Neural crest cell (in vitro differentiated cells): Measurements from ENCODE around the gene KCNIP1. TPM values are rescaled to one million over a fixed set of nuclear protein-coding genes. Genes with fewer than 3 reads are reported as not detected.

Experiments
- DNase-seq: peaks from one replicate; pipeline ENCODE4 v3.0.0; 2021; ENCODE audit warnings: low read depth, mixed read lengths, low spot score
- H3K27ac Mint-ChIP-seq: one replicate; pipeline ENCODE4 v1.8.0; 2021; ENCODE audit warnings: mild to moderate bottlenecking, mixed read lengths; ENCODE audit not compliant: unreplicated experiment
- H3K27me3 Mint-ChIP-seq: 2 replicates; pipeline ENCODE4 v1.8.0; 2021; ENCODE audit warnings: low read depth, mild to moderate bottlenecking, mixed read lengths
- H3K36me3 Mint-ChIP-seq: 2 replicates; pipeline ENCODE4 v1.8.0; 2021; ENCODE audit warnings: low read depth, mild to moderate bottlenecking, mixed read lengths
- H3K4me1 Mint-ChIP-seq: 2 replicates; pipeline ENCODE4 v1.8.0; 2021; ENCODE audit warnings: mixed read lengths
- H3K4me3 Mint-ChIP-seq: one replicate; pipeline ENCODE4 v1.8.0; 2021; ENCODE audit warnings: mild to moderate bottlenecking, mixed read lengths
- H3K9me3 Mint-ChIP-seq: 2 replicates; pipeline ENCODE4 v1.8.0; 2021; ENCODE audit warnings: mixed read lengths
- CTCF ChIP-seq: fragments of 200-600 bp; sonication (generic); conservative IDR thresholded peaks from 2 replicates; pipeline ENCODE4 v1.5.0; 2021; ENCODE audit warnings: antibody characterized with exemption, mild to moderate bottlenecking
- total RNA-seq: library from RNA; stranded (reverse); gene quantifications from 2 replicates; pipeline ENCODE4 v1.2.1, GENCODE V29; 2021

Gene KCNIP1
- total RNA-seq, 1 donor from 2014 or later = 0.96 TPM

- Mint-ChIP-seq H3K4me3 (no peak overlapping the region), H3K9me3 (no peaks in the 10 kb centered on the region), H3K4me1 (peaks cover 41% of the 10 kb centered on the region), H3K36me3 (no peaks in the 10 kb centered on the region), H3K27me3 (peaks cover 11% of the 10 kb centered on the region), H3K27ac (no peak overlapping the region)
- DNase-seq = no peak
- TF ChIP-seq CTCF = no peak
These were observed 19.9 kb upstream of the KCNIP1 start for GRCh38 chr5:170483701-170484458.

GRCh38 chr5:170484459-170484831 lies 19.4 kb upstream of the KCNIP1 start:
- H3K4me3 Mint-ChIP-seq = no peak overlapping the region
- DNase-seq = no peak
- no peaks in the 10 kb centered on the region for H3K9me3 Mint-ChIP-seq
- peaks cover 9% of the 10 kb centered on the region for H3K27me3 Mint-ChIP-seq
- no peaks in the 10 kb centered on the region for H3K36me3 Mint-ChIP-seq
- no peak overlapping the region for H3K27ac Mint-ChIP-seq
- TF ChIP-seq CTCF = no peak
- peaks cover 42% of the 10 kb centered on the region for H3K4me1 Mint-ChIP-seq

GRCh38 chr5:170484847-170485615 lies 18.8 kb upstream of the KCNIP1 start:
- Mint-ChIP-seq H3K36me3 (no peaks in the 10 kb centered on the region), H3K4me1 (peaks cover 36% of the 10 kb centered on the region), H3K27me3 (peaks cover 9% of the 10 kb centered on the region), H3K27ac (peak overlapping the region; percentile 44), H3K9me3 (no peaks in the 10 kb centered on the region), H3K4me3 (no peak overlapping the region)
- no peak for TF ChIP-seq CTCF
- no peak for DNase-seq

GRCh38 chr5:170485616-170485911 lies 18.3 kb upstream of the KCNIP1 start:
- Mint-ChIP-seq H3K9me3 (no peaks in the 10 kb centered on the region), H3K36me3 (no peaks in the 10 kb centered on the region), H3K4me1 (peaks cover 31% of the 10 kb centered on the region), H3K4me3 (no peak overlapping the region), H3K27ac (no peak overlapping the region), H3K27me3 (peaks cover 6% of the 10 kb centered on the region)
- DNase-seq = no peak
- no peak for TF ChIP-seq CTCF

- no peaks in the 10 kb centered on the region for H3K9me3 Mint-ChIP-seq
- H3K4me1 Mint-ChIP-seq = peaks cover 33% of the 10 kb centered on the region
- H3K36me3 Mint-ChIP-seq = no peaks in the 10 kb centered on the region
- no peak for DNase-seq
- no peak for TF ChIP-seq CTCF
- peaks cover 6% of the 10 kb centered on the region for H3K27me3 Mint-ChIP-seq
- no peak overlapping the region for H3K27ac Mint-ChIP-seq
- no peak overlapping the region for H3K4me3 Mint-ChIP-seq
These were observed 17.4 kb upstream of the KCNIP1 start for GRCh38 chr5:170486371-170486770.
